Endometrial microvascular endothelial cells (primary cell): Measurements from ENCODE around the gene EPSTI1. TPM values are rescaled to one million over a fixed set of nuclear protein-coding genes. Genes with fewer than 3 reads are reported as not detected.
"Not testable (repeated sequence)": the region's sequence is repeated elsewhere in the genome, so short reads cannot be mapped to it uniquely, and the experiment has no call there.

Source experiments
- in situ Hi-C: cut with HindIII; loops from 2 replicates; pipeline ENCODE4 v1.10.0; 2017; ENCODE audit warnings: low sequenced_read_pairs, low pct_unique_long_range_greater_than_20kb; ENCODE audit errors: inconsistent ontology term
- total RNA-seq: library from RNA; depleted of rRNA; stranded (reverse); fragments of >200 nt; gene quantifications from one replicate; pipeline ENCODE4 v1.2.3, GENCODE V29; 2015; ENCODE audit errors: inconsistent ontology term

Gene EPSTI1
- total RNA-seq, 1 donor from 2014 or later: 7.4 TPM

- in situ Hi-C loops: no loop called here
Observed at GRCh38 chr13:42874221-42874620, 117.8 kb downstream of the EPSTI1 start.

GRCh38 chr13:42873081-42873480 is 119.0 kb downstream of the EPSTI1 start:
- in situ Hi-C loops: no loop called here

GRCh38 chr13:42867232-42867631 is 124.8 kb downstream of the EPSTI1 start:
- in situ Hi-C loops: no loop called here

- in situ Hi-C loops: no loop called here
Observed at GRCh38 chr13:42865768-42866102, 126.3 kb downstream of the EPSTI1 start.

- in situ Hi-C loops: no loop called here
Observed at GRCh38 chr13:42864952-42865767, 126.9 kb downstream of the EPSTI1 start.

- in situ Hi-C loops: not testable (repeated sequence)
Observed at GRCh38 chr13:42862370-42862769, 129.7 kb downstream of the EPSTI1 start.

- in situ Hi-C loops: no loop called here
Observed at GRCh38 chr13:42860485-42860884, 131.6 kb downstream of the EPSTI1 start.

GRCh38 chr13:42859760-42860159 is 132.3 kb downstream of the EPSTI1 start:
- in situ Hi-C loops: no loop called here

- in situ Hi-C loops: no loop called here
Observed at GRCh38 chr13:42855410-42855809, 136.6 kb downstream of the EPSTI1 start.

- in situ Hi-C loops: no loop called here
Observed at GRCh38 chr13:42852136-42852535, 139.9 kb downstream of the EPSTI1 start.

GRCh38 chr13:42849200-42849599 is 142.8 kb downstream of the EPSTI1 start:
- in situ Hi-C loops: no loop called here

- in situ Hi-C loops: no loop called here
Observed at GRCh38 chr13:42847891-42848663, 144.0 kb downstream of the EPSTI1 start.

- in situ Hi-C loops: no loop called here
Observed at GRCh38 chr13:42836930-42837690, 154.9 kb downstream of the EPSTI1 start.

Other genes starting within 250 kb of the EPSTI1 start
- gene FAM216B, start 210.7 kb downstream of the EPSTI1 start, total RNA-seq: not detected
- gene DNAJC15, start 31.3 kb upstream of the EPSTI1 start, total RNA-seq: 24.5 TPM